ENCODE measurements around the gene PTPRN2. TPM values are rescaled to one million over a fixed set of nuclear protein-coding genes. Genes with fewer than 3 reads are reported as not detected.
A peak's percentile ranks its signal among the peaks of the same experiment; 100 is the strongest.

The PTPRN2 gene
- total RNA-seq, 1 donor from 2014 or later = 7.8 TPM

DNA sequence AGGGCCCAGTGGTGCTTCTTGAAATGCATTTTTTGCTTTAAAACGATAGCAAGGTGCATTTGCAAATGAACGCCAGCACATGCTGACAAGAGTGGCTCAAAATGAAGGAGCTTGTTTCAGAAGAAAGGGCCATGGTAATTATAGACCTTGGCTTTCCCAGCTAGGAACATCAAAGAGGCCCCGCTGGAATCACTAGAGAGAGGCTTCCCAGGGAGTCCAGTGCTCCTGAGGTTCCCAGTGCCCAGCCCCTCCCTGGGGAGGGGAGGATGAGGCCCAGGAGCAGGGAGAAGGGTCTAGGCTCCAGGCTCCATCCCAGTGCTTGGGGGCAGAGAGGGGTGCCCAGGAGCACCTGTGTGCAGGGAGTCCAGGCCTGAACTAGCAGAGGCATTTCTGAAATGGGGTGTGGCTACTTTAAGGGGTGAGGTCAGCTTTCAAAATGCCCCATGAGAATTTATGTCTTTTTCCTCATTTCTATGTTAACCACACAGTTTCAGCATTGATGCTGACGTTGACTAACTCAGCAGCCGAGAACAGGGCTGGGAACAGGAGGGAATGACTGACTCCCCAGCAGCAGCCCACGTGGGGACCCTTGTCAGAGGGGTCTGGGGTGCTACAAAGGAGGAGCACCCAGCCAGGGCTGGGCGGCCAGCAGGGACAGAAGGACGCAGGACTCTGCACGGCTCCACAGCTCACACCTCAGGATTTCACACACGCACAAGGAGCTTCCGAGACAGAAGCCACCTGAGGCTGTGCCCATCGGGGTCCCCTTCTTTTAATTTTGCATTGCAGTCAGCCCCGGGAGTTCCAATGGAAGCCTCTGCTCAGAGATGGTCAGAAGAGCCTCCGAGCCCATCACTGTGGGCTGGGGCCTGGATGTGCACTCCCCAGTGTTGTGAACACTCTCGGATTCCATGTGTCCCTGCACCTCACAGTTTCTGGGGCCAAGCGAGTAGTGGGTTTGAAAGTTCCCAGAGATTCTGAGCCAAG lies 570.2 kb downstream of the PTPRN2 start:
- DNase-seq (ENCODE audit: low spot score) = no peak

DNA sequence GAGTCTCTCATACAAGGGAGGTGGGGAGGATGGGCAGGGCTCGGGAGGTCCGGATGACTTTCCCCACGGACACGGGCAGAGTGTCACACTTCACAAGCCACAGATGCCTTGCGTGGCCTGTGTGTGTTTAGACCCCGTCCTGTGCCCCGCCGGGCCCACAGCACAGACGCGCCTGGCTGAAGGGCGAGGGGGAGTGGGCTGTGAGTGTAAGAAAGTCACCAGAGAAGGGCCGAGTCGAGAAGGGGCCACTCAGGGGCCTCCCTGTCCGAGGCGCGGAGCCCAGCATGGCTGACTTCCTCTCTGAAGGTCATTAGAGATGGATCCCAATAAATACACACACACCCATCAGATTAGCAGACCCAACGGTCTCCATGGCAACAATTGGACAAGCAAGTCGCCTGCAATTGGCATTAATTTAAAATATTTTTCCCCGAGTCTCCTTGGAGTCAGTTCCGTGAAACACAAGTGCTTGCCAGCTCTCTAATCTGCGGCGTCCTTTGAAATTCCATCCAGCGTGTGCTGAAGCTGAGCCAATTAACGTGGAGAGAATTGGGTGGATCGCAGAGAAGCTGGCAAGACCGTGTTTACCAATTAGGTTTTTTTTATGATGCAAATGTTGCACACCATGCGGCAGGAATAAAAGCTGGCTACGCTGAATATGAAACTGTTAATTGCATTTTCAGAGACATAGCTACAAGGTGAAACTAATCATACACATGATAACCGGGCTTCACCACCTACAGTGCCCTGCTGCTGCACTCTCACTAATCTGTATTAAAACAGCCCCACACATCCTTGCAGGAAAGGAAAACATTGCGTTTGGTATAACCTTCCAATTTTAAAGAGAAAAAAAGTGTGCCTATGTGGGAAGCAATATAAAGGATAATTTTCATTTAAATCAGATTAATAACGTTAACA lies 571.2 kb downstream of the PTPRN2 start:
- no peak for DNase-seq (ENCODE audit: low spot score)

DNA sequence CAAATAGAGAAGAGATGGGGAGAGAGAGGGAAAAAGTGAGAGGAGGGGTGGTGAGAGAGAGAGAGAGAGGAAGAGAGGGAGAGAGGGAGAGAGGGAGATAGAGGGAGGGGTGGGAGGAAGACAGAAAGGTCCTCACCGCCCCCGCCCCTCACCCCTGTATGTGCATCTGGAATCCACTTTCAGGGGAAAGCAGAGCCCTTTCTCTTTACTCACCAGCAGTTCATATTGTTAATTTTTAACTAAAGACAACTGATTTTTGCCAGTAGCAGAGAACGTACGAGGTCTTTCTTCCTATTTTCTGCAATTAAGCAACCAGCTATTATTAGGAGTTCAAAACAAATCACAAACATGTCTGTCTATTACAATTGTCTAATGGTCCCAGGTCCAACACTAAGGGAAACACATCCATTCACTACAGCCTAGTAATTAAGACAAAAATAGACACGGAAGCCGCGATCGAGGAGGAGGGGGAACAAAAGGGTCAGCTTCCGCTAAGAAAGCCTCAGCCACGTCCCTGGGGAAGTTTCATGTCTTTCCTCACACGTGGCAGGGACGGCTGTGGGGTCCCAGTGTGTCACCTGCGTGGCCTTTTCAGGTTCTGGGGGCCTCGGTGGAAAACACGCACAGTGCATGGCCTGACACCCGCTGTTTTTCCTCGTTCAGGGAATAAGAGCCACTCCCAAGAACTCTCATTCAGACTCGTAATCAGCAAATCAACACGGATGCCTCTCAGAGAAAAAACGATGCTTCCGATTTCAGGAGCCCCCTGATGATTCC lies 572.0 kb downstream of the PTPRN2 start:
- DNase-seq (ENCODE audit: low spot score) = no peak

DNA sequence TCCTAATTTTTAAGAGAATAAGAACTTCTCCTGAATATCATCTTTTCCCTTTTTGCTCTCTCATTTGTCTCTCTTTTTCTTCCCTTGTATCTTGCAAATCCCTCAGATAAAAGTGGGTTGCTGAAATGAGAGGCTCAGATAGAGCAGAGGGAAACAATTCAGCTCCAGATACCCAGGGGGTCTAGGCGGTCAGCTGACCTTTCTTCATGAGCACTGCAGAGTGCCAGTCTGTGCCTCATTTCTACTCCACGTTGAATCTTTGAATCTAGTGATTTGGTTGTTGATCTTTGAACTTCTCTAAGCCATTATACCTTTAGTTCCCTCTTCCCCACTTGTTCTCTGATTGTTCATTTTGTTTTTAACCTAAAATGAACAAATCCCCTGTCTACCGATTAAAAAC lies 572.6 kb downstream of the PTPRN2 start:
- no peak for DNase-seq (ENCODE audit: low spot score)

DNA sequence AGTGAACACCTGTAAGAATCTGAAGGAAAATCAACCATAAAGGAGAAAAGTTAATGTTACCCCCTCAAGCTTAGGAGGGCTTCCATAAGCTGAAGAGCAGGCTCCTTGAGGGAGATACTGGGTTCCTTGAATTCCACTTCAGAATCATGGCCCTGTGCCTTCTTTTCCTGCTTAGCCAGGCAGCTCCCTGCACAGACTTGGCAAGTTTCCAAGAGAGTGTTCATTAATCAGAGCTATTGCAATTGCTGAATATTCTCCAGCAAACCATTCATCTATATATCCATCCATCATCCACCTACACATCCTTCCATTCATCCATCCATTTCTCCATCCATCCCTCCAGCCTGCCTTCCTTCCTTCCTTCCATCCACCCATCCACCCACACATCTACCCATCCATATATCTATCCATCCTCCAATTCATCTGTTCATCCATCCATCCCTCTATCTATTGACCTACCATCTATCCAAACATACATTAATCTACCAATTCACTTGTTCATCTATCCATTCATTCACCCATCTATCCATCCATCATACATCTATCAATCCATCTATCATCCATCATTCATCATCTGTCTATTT lies 574.4 kb downstream of the PTPRN2 start:
- DNase-seq (ENCODE audit: low spot score) = no peak

DNA sequence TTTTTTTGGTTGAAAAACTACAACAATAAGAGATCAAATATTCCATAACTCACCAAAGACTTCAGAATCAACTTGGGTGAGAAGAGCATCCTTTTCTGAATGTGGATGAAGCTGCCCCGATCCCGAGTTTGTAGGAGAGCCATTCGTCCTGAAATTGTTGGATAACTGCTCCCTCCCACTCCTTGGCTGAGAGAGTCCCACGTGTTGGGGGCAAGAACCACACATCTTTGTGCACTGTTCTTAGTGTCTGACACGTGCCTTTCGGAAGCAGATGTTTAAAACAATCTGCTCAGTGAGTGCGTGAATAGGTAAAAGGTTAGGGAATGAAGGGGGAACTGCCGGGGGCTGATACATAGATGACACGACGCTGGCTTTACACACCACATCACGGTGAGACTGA lies 575.7 kb downstream of the PTPRN2 start:
- DNase-seq (ENCODE audit: low spot score) = no peak

DNA sequence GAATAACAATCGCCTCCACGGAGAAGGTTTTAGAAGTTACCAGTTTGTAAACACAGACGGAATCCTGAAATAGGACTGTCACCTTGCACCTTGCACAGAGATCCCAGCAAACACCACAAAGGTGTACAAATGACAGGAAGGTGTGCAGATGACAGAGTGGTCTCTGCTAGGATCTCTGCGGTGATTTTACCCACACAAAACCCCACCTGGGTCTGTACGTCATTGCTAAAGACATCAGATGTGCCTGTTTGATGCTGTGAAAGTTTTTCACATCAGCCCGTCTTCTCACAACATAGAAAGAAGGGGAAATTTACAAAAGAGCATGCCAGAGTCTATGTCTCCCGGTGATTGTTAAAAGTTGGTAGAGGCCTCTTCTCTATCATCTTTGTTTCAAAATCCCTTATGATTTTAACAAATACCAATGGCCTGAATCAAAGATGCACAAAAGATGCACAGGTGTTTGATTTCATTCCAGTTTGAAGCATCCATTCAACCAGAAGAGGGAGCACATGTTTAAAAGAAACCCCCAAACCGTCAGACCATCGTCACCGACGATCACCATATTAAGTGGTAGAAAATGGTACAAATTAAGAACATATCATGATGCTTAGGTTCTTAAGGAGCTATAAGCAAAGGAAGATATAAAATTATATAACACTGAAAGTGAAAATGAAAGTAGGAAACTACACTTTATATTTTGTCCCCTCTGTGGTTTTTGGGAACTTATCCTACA lies 576.5 kb downstream of the PTPRN2 start:
- DNase-seq (ENCODE audit: low spot score) = no peak

DNA sequence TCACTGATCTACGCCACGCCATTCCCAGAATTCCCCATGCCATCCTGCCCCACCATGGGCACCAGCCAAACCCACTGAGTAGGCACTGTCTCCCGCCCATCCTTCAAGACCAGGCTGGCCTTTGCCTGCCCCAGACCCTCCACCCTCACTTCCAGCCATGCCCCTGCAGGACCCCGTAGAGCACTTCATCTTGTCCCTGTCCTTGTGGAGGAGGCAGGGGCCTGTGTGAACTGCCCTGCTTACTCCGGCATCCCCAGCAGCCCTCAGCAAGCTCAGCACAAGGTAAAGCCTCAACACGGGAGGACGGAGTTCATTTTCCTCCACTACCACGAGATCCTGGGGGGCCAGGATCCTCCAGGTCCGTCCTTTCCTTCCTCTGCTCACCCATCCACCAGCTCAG lies 577.7 kb downstream of the PTPRN2 start:
- no peak for DNase-seq (ENCODE audit: low spot score)

DNA sequence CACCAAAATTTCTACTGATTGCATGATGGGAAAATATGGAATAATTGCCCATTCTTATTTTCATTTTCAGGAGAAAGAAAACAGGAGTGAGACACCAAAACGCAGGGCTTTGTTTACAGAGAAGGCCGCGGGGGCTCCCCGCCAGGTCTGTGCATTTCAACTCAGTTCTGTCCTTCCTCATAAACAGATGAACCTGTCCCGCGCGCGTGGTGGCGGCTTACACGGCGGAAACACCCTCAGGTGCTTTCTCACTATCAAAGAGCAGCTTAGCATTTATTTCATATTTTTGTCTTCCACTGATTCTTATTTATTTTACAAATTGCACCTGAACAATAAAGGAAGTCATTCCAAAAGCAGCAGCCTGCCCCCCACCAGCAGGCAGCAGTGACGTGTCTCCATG lies 579.4 kb downstream of the PTPRN2 start:
- DNase-seq (ENCODE audit: low spot score) = no peak

DNA sequence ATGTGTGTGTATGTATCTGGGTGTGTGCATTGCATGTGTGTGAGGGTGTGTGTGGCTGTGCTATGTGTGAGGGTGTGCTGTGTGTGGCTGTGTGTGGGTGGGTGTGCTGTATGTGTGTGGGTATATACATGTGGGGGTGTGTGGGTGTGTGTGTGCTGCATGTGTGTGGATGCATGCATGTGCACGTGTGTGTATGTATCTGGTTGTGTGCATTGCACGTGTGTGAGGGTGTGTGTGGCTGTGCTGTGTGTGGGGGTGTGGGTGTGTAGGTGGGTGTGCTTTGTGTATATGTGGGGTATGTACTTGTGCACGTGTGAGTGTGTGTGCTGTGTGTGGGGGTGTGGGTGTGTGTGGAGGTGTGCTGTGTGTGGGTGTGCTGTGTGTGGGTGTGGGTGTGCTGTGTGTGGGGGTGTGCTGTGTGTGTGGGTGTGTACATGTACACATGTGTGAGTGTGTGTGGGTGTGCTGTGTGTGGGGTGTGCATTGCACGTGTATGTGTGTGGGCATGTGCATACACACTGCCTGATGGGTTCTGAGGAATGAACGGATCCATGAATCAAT lies 579.8 kb downstream of the PTPRN2 start:
- DNase-seq (ENCODE audit: low spot score) = no peak

DNA sequence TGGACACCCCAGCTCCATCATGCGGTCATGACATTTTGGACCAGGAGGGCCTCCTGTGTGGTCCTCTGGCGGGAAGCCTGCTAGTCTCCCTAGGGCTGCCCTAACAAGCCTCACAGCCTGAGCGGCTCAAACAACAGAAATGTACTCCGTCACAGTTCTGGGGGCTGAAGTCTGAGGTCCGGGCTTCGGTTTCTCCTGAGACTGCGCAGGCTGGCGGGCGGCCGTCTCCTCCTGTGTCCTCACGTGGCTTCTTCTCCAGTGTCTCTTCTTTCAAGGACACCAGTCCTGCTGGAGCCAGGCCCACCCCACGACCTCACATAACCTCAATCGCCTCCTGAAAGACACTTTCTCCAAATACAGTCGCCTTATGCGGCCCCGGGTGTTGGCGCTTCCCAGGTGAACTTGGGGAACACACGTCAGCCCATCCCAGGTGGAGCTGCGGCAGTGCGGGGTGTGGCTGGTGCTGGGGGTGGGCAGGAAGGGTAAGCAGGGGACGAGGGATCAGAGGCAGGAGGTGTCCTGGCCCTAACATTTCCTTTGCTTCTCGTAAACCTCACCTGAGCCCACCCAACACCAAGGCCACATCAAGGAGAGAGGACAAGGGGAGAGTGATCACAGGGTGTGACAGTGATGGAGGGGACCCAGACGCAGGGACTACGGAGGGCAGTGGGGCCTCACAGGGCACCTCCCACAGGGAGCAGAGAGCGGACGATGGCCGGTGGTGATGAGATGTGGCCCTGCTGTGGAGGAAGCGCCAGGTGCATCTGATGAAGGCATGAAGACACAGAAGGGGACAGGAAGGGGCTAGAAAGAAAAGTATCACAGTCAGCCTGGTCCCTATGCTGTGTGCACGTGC lies 580.6 kb downstream of the PTPRN2 start:
- DNase-seq (ENCODE audit: low spot score) = no peak

DNA sequence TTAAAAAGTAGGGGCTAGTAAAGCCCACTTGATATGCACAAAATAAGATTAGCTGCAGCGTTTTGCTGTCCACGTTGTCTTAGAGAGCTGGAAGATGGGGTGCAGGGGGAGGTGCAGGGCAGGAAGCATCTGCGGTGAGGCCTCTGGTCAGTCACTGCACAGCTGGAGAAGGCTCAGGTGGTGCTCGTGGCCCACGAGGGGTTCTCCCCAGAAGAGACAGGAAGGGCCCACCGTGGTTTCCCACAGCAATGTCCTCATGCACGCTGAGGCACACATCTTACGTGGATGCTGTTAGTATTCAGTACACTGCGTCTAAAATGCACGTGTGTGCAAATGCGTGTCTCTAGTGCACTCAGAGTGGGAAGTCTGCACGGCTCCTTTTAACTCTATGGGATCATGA lies 582.1 kb downstream of the PTPRN2 start:
- DNase-seq (ENCODE audit: low spot score) = no peak

DNA sequence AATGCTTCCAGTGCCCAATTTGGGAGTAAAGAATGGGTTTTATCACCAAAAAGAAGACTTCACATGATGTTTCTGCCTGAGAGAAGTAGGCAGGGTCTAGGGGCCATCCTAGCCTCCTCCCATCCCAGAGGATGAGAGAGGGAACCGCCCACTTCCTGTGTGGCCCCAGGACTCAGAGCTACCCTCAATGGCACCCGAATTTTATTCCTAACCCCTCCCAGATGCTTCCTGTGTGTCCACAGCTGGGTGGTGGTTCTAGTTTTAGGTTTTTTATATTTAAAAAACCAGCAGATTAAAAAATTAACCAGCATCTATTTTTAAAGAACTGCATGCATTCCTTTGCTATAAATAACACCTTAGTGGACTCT lies 583.5 kb downstream of the PTPRN2 start:
- no peak for DNase-seq (ENCODE audit: low spot score)

DNA sequence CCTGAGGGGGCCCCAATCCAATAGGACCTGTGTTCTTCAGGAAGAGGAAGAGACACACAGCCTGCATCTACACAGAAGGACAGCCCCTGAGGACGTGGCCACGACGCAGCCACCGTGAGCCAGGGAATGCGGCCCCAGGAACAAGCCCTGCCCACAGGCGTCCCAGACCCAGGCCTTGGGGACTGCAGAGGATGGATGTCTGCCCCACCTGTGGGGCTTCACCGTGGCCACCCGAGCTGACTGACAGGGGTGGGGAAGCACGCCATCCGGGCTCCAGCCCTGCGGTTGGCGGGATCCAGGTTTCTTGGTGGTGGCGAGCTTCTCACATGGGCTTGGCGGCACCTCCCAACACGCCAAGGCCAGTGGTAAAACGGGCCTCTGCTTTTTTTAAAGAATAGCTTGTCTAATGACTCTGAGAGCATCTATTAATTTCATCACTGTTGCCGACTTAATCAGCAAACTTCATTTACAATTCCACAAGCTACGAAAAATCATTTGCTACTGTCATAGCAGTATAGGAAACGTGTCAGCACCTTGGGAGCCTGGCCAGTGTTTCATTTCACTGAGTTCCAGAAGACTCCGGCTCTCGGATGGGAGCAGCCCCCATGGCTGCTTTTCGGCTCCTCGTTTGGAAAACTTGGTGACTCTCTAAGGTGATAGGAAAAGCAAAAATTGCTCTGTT lies 584.0 kb downstream of the PTPRN2 start:
- DNase-seq (ENCODE audit: low spot score) = no peak

DNA sequence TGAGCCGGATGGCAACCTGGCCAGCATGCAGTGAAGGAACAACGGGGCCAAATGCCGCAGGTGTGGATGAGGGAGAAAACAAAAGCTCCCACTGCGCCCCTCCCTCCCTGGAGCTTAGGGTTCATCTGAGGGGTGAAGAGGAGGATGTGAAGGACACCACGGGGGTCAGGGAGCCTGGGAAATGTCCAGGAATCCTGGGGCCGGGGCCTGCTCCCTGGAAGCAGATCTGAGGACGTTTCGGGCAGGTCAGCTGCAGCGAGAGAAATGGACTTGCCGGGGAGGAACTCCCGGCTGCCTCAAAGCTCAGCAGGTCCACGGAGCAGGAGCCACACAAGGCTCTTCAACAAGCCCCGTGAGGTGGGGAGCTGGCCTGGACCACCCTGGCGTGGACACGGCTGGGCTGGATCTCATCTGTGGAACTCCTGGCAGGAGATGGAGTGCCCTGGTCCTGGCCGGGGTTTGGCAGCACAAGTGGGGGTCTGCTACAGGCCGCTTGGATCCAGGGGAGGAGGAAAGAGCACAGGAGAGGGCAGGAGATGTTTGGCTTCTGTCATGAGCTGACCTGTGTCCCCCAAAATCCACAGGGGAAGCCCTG lies 585.0 kb downstream of the PTPRN2 start:
- no peak for DNase-seq (ENCODE audit: low spot score)

DNA sequence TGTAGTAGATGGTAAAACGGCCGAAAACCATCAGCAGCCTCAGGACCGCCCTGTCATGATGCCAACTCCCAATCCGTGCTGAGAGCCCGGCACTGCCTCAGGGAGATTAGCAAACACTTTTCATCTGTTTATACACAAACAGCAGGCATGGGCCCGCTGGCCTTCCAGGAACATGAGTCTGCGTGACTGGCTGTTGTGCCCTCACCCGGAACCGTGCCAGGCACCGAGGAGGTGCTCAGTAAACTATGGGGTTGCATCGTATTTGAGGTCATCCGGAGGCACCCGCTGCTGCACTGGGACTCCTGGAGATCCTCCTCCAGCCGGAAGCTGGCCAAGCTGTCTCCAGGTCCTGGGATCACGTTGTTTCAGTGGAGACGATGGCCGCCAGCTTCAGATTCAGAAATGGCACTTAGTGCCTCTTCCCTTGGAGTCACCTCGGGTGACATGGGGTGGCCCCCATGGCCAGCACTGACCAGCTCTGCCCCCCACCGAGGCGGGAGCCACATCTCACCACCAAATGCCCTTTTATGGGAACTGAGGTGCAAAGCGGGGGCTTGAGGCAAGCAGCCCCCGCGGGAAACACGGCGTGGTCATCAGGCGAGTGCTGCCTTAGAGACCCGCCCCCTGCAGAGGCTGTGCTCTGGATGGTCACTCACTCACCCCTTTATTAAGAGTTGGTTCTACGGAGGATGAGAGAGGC lies 585.9 kb downstream of the PTPRN2 start:
- DNase-seq (ENCODE audit: low spot score) = peak; percentile 79

DNA sequence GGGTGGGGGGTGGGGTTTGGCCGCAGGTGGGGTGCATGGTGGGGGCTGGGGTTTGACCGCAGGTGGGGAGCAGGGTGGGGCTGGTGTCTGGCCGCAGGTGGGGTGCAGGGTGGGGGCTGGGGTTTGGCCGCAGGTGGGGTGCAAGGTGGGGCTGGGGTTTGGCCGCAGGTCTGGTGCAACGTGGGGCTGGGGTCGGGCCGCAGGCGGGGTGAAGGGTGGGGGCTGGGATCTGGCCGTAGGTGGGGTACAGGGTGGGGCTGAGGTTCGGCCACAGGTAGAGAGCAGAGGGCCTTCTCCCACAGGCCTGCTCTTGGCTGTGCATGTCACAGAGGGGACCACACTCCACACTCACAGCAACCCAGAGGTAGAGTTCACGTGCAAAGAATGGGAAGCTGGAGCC lies 586.6 kb downstream of the PTPRN2 start:
- DNase-seq (ENCODE audit: low spot score) = no peak

DNA sequence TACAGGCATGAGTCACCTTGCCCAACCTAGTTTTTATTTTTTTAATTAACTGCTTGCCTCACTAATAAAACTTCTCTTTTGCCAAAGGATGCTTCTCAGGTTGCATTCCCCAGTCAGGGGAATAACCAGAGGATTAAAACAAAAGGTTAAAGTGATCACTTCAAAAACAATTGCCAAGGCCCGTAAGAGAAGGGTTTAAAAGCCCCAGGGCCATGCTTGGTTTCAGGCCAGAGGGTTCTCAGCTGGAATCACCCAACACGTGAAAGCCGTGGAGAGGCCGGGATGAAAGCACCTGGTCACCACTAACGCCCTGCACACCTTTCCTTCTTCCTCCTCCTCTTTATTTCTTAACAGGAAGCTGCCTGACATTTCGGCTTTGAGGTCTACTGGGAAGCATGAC lies 587.5 kb downstream of the PTPRN2 start:
- no peak for DNase-seq (ENCODE audit: low spot score)
